Activated gamma-delta T cell treated with anti-CD3 and anti-CD28 coated beads, Interleukin-2, amount 50 U/mL, for 16 hours (primary cell): Measurements from ENCODE around the gene AP1S1.
"Not testable (repeated sequence)": the region's sequence is repeated elsewhere in the genome, so short reads cannot be mapped to it uniquely, and the experiment has no call there.

Experiments
- DNase-seq: peaks from one replicate; pipeline ENCODE4 v3.0.0-alpha.2; 2020; ENCODE audit warnings: low read depth

The AP1S1 gene

GRCh38 chr7:101125989-101126650 is 28.2 kb upstream of the AP1S1 start:
- no peak for DNase-seq

- peak; percentile 39 for DNase-seq
These were observed 27.4 kb upstream of the AP1S1 start, which contains the start of gene SERPINE1 for GRCh38 chr7:101126651-101127459. SERPINE1 (plus strand) TSS chr7:101127104; CDS start chr7:101128394, 1,290 bp downstream.

- DNase-seq, result no peak
These were observed 26.7 kb upstream of the AP1S1 start for GRCh38 chr7:101127460-101128039.

- DNase-seq, result no peak
These were observed 26.0 kb upstream of the AP1S1 start for GRCh38 chr7:101128040-101128834.

- no peak for DNase-seq
These were observed 24.6 kb upstream of the AP1S1 start for GRCh38 chr7:101129603-101130117.

- not testable (repeated sequence) for DNase-seq
These were observed 21.4 kb upstream of the AP1S1 start for GRCh38 chr7:101132626-101133600.

GRCh38 chr7:101133621-101134398 is 20.5 kb upstream of the AP1S1 start:
- no peak for DNase-seq

- no peak for DNase-seq
These were observed 19.8 kb upstream of the AP1S1 start for GRCh38 chr7:101134399-101134980.

GRCh38 chr7:101137651-101138212 is 16.5 kb upstream of the AP1S1 start:
- no peak for DNase-seq

- DNase-seq, result peak; percentile 82
These were observed 15.9 kb upstream of the AP1S1 start for GRCh38 chr7:101138213-101138870.

- no peak for DNase-seq
These were observed 14.0 kb upstream of the AP1S1 start for GRCh38 chr7:101140339-101140699.

GRCh38 chr7:101140746-101141382 is 13.4 kb upstream of the AP1S1 start:
- DNase-seq, result no peak

GRCh38 chr7:101151908-101152651 is 2.2 kb upstream of the AP1S1 start:
- DNase-seq, result no peak

GRCh38 chr7:101154693-101155102 is 422 bp downstream of the AP1S1 start:
- DNase-seq, result no peak

- no peak for DNase-seq
These were observed 1.0 kb downstream of the AP1S1 start for GRCh38 chr7:101155303-101155702.

- DNase-seq, result no peak
These were observed 2.0 kb downstream of the AP1S1 start for GRCh38 chr7:101156277-101156676.

- DNase-seq, result no peak
These were observed 2.8 kb downstream of the AP1S1 start for GRCh38 chr7:101156866-101157589.
